22Rv1 (cell line): Measurements from ENCODE around the gene PCCA.

Experiments used
- ZFX ChIP-seq: fragments of 450-650 bp; IDR thresholded peaks from 2 replicates; pipeline ENCODE4 v1.6.1; 2017; ENCODE audit warnings: antibody characterized with exemption, borderline replicate concordance
- TF ChIP-seq, protein P1 (sequence below): fragments of 450-650 bp; IDR thresholded peaks from 2 replicates; pipeline ENCODE4 v1.5.1; 2017; ENCODE audit warnings: mild to moderate bottlenecking

DNA sequence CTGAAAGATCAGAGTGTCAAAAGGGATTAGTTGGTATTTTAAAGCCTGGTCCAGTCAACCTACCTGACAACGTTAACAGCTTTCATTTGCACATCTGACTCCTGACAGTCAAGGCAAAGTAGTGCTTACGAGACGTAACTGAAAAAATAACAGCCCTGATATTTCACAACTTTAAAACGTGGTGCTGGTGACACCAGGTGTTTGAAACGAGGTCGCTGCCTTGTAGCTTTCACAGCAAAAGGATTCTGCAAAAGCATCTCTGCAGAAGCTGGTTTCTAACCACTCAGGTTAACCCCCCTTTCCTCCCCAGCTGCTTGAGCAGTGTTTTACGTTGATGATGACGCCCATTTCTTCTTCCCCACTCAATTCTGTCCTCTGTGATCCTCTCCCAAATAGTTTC is 476.4 kb downstream of the PCCA start:
- TF ChIP-seq, protein P1, sequence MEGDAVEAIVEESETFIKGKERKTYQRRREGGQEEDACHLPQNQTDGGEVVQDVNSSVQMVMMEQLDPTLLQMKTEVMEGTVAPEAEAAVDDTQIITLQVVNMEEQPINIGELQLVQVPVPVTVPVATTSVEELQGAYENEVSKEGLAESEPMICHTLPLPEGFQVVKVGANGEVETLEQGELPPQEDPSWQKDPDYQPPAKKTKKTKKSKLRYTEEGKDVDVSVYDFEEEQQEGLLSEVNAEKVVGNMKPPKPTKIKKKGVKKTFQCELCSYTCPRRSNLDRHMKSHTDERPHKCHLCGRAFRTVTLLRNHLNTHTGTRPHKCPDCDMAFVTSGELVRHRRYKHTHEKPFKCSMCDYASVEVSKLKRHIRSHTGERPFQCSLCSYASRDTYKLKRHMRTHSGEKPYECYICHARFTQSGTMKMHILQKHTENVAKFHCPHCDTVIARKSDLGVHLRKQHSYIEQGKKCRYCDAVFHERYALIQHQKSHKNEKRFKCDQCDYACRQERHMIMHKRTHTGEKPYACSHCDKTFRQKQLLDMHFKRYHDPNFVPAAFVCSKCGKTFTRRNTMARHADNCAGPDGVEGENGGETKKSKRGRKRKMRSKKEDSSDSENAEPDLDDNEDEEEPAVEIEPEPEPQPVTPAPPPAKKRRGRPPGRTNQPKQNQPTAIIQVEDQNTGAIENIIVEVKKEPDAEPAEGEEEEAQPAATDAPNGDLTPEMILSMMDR = no peak
- TF ChIP-seq ZFX = no peak
